ENCODE measurements around the gene HRK. TPM values are rescaled to one million over a fixed set of nuclear protein-coding genes. Genes with fewer than 3 reads are reported as not detected.

Gene HRK
- total RNA-seq, 1 experiment from 2014 or later = 0.44 TPM

DNA sequence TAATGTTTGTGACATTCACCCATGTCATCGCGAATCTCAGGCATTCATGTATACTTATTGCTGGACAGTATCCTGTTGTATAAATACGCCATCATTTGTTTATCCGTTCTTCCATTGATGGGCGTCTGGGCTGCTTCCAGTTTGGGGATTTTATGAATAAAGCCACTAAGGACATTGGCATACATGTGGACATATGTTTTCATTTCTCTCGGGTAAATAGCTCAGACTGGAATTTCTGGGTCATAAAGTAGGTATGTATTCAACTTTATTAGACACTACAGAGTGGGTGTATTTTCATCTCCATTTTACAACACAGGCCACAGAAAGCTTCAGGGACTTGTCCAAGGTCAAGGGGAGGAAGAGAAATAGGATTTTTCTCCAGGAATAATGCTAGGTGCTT is 48.9 kb downstream of the HRK start:
- ChIA-PET POLR2A (no interaction called here), CTCF (no interaction called here)
- no peak for TF ChIP-seq POLR2AphosphoS5 (IDR thresholded peaks at IDR 0.05; ENCODE audit: low read depth, low read length)
- TF ChIP-seq, protein P1, sequence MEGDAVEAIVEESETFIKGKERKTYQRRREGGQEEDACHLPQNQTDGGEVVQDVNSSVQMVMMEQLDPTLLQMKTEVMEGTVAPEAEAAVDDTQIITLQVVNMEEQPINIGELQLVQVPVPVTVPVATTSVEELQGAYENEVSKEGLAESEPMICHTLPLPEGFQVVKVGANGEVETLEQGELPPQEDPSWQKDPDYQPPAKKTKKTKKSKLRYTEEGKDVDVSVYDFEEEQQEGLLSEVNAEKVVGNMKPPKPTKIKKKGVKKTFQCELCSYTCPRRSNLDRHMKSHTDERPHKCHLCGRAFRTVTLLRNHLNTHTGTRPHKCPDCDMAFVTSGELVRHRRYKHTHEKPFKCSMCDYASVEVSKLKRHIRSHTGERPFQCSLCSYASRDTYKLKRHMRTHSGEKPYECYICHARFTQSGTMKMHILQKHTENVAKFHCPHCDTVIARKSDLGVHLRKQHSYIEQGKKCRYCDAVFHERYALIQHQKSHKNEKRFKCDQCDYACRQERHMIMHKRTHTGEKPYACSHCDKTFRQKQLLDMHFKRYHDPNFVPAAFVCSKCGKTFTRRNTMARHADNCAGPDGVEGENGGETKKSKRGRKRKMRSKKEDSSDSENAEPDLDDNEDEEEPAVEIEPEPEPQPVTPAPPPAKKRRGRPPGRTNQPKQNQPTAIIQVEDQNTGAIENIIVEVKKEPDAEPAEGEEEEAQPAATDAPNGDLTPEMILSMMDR (IDR thresholded peaks at IDR 0.05) = no peak
- TF ChIP-seq TCF7L2 (IDR thresholded peaks at IDR 0.05; ENCODE audit: low read depth, low read length) = no peak
- TF ChIP-seq SIN3A (IDR thresholded peaks at IDR 0.05; ENCODE audit: borderline replicate concordance, insufficient read depth, low read depth, low read length) = no peak
- TF ChIP-seq, protein P2, sequence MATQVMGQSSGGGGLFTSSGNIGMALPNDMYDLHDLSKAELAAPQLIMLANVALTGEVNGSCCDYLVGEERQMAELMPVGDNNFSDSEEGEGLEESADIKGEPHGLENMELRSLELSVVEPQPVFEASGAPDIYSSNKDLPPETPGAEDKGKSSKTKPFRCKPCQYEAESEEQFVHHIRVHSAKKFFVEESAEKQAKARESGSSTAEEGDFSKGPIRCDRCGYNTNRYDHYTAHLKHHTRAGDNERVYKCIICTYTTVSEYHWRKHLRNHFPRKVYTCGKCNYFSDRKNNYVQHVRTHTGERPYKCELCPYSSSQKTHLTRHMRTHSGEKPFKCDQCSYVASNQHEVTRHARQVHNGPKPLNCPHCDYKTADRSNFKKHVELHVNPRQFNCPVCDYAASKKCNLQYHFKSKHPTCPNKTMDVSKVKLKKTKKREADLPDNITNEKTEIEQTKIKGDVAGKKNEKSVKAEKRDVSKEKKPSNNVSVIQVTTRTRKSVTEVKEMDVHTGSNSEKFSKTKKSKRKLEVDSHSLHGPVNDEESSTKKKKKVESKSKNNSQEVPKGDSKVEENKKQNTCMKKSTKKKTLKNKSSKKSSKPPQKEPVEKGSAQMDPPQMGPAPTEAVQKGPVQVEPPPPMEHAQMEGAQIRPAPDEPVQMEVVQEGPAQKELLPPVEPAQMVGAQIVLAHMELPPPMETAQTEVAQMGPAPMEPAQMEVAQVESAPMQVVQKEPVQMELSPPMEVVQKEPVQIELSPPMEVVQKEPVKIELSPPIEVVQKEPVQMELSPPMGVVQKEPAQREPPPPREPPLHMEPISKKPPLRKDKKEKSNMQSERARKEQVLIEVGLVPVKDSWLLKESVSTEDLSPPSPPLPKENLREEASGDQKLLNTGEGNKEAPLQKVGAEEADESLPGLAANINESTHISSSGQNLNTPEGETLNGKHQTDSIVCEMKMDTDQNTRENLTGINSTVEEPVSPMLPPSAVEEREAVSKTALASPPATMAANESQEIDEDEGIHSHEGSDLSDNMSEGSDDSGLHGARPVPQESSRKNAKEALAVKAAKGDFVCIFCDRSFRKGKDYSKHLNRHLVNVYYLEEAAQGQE (IDR thresholded peaks at IDR 0.05; ENCODE audit: insufficient read depth in 1 of 2, low read depth in 2 of 2, low read length in 1 of 2) = no peak
- intact Hi-C loops (cut with micrococcal nuclease; ENCODE audit: unreplicated experiment) = no loop called here
- Histone ChIP-seq H3K36me3 (ENCODE audit: control insufficient read depth, insufficient read depth, low read length) (no peaks in the 10 kb centered on the region), H3K27me3 (ENCODE audit: control insufficient read depth, insufficient read depth, low read length) (no peaks in the 10 kb centered on the region), H3K9me3 (ENCODE audit: control insufficient read depth, insufficient read depth, low read depth, low read length) (no peaks in the 10 kb centered on the region), H3K4me3 (ENCODE audit: low read depth in 2 of 2, low read length in 2 of 2) (no peak overlapping the region), H3K4me1 (ENCODE audit: control insufficient read depth, insufficient read depth, low read length) (no peaks in the 10 kb centered on the region), H3K27ac (ENCODE audit: low read length) (no peak overlapping the region)
- in situ Hi-C loops (cut with HindIII; ENCODE audit: low pct_unique_long_range_greater_than_20kb, low sequenced_read_pairs) = no loop called here
- DNase-seq (ENCODE audit: low read depth, low spot score) = no peak
- no peak for ATAC-seq
- no TSS peak for BruUV-seq (replicated peaks)

DNA sequence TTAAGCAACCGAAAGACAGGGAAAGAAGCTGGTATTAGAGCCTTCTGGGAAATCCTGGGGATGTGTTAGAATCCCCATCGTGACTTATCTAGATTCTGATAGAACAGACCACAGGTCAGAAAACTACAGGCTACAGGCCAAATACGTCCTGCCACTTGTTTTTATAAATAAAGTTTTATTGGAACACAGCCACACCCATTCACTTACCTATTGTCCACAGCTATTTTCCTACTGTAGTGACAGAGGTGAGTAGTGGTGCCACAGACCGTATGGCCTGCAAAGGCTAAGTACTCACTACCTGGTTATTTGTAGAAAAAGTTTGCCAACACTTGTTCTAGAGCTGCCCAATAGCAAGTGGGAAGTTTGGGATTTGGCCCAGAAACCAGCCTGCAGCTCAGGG is 53.8 kb downstream of the HRK start:
- no TSS peak for BruUV-seq (replicated peaks)
- TF ChIP-seq TCF7L2 (IDR thresholded peaks at IDR 0.05; ENCODE audit: low read depth, low read length) = no peak
- Histone ChIP-seq H3K4me1 (ENCODE audit: control insufficient read depth, insufficient read depth, low read length) (no peaks in the 10 kb centered on the region), H3K27me3 (ENCODE audit: control insufficient read depth, insufficient read depth, low read length) (no peaks in the 10 kb centered on the region), H3K9me3 (ENCODE audit: control insufficient read depth, insufficient read depth, low read depth, low read length) (no peaks in the 10 kb centered on the region), H3K36me3 (ENCODE audit: control insufficient read depth, insufficient read depth, low read length) (no peaks in the 10 kb centered on the region), H3K27ac (ENCODE audit: low read length) (no peak overlapping the region), H3K4me3 (ENCODE audit: low read depth in 2 of 2, low read length in 2 of 2) (no peak overlapping the region)
- intact Hi-C loops (cut with micrococcal nuclease; ENCODE audit: unreplicated experiment) (no loop called here), in situ Hi-C loops (cut with HindIII; ENCODE audit: low pct_unique_long_range_greater_than_20kb, low sequenced_read_pairs) (no loop called here)
- POLR2A ChIA-PET = no interaction called here
- CTCF ChIA-PET = no interaction called here
- ATAC-seq (no peak), DNase-seq (ENCODE audit: low read depth, low spot score) (no peak)

DNA sequence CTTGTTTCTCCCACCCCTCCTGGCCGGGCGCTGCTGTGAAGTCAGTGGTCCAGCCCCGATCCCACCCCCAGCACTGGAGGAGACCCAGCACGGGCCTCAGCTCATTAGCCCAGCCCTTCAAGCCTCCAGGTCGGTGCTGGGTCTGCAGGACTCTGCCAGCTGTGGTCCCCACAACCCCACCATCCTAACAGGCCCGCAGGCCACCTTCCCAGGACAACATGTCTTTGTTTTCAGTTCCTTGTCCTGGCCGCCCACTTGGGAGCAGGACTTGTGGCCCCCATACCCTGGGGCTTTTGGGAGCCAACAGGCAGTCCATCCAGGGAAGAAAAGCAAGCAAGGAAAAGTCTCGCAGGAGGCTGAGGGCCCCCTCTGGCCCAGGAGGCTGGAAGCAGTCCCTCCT is 60.0 kb downstream of the HRK start:
- peaks cover 8% of the 10 kb centered on the region for H3K4me1 ChIP-seq (ENCODE audit: control insufficient read depth, insufficient read depth, low read length)
- in situ Hi-C loops (cut with HindIII; ENCODE audit: low pct_unique_long_range_greater_than_20kb, low sequenced_read_pairs) = no loop called here
- no TSS peak for BruUV-seq (replicated peaks)
- H3K36me3 ChIP-seq (ENCODE audit: control insufficient read depth, insufficient read depth, low read length) = no peaks in the 10 kb centered on the region; the same call in 1 of the 2 replicates
- H3K27me3 ChIP-seq (ENCODE audit: control insufficient read depth, insufficient read depth, low read length) = no peaks in the 10 kb centered on the region
- DNase-seq (ENCODE audit: low read depth, low spot score) = no peak
- no peak overlapping the region for H3K27ac ChIP-seq (ENCODE audit: low read length)
- H3K4me3 ChIP-seq (ENCODE audit: low read depth in 2 of 2, low read length in 2 of 2) = no peak overlapping the region
- ChIA-PET CTCF (no interaction called here), POLR2A (interaction anchor here (0.6 kb wide), 2 partner anchors 9 to 732 kb away, joined by 4 to 6 read pairs; no protein-coding TSS in a partner anchor)
- no peak for ATAC-seq
- H3K9me3 ChIP-seq (ENCODE audit: control insufficient read depth, insufficient read depth, low read depth, low read length) = no peaks in the 10 kb centered on the region
- TF ChIP-seq SIN3A (IDR thresholded peaks at IDR 0.05; ENCODE audit: borderline replicate concordance, insufficient read depth, low read depth, low read length) = no peak
- TF ChIP-seq POLR2AphosphoS5 (IDR thresholded peaks at IDR 0.05; ENCODE audit: low read depth, low read length) = no peak
- no peak for TF ChIP-seq TCF7L2 (IDR thresholded peaks at IDR 0.05; ENCODE audit: low read depth, low read length)
- TF ChIP-seq, protein P1 (IDR thresholded peaks at IDR 0.05) = no peak
- TF ChIP-seq, protein P2 (IDR thresholded peaks at IDR 0.05; ENCODE audit: insufficient read depth in 1 of 2, low read depth in 2 of 2, low read length in 1 of 2) = no peak
- intact Hi-C loops (cut with micrococcal nuclease; ENCODE audit: unreplicated experiment) = no loop called here
